H1 (cell line): ENCODE data around the gene HDAC8. TPM values are rescaled to one million over a fixed set of nuclear protein-coding genes. Genes with fewer than 3 reads are reported as not detected.

Experiments
- CTCF ChIA-PET: fragments of 300-600 bp; sonication (Branson Sonifier 250); formaldehyde crosslinking; loops from one replicate; lab custom pipeline; 2021; ENCODE audit not compliant: partially characterized antibody; lab: Charles Lee
- POLR2A ChIA-PET: fragments of 300-600 bp; sonication (Branson Sonifier 250); formaldehyde crosslinking; loops from one replicate; lab custom pipeline; 2021; ENCODE audit warnings: inconsistent platforms; ENCODE audit not compliant: partially characterized antibody; lab: Charles Lee
- DNase-seq, 2 experiments: peaks; one replicate each; pipeline versions ENCODE4 v3.0.0 to v3.0.0-alpha.2; 2010 to 2022; ENCODE audit warnings: low spot score in 2 of 2, low read depth in 1 of 2, mixed read lengths in 1 of 2
- FAIRE-seq: peaks from 2 replicates; lab custom pipeline; 2011; peaks lifted over from hg19 to GRCh38; lab: Jason Lieb, UNC
- H2AFZ ChIP-seq: 2 replicates; pipeline ENCODE4 v1.8.1; 2012; ENCODE audit warnings: low read length, inconsistent platforms
- H2AK5ac ChIP-seq: 2 replicates; pipeline ENCODE4 v1.6.1; 2013; ENCODE audit warnings: low read depth, low read length
- H2BK120ac ChIP-seq: replicated peaks from 2 replicates; pipeline ENCODE3; 2013; ENCODE audit warnings: low read depth, low read length, inconsistent platforms
- H2BK12ac ChIP-seq: 2 replicates; pipeline ENCODE4 v1.6.1; 2013; ENCODE audit warnings: low read depth, low read length
- H2BK15ac ChIP-seq: 2 replicates; pipeline ENCODE4 v1.6.1; 2013; ENCODE audit warnings: low read length
- H2BK20ac ChIP-seq: 2 replicates; pipeline ENCODE4 v1.6.1; 2013; ENCODE audit warnings: low read length
- H2BK5ac ChIP-seq: 2 replicates; pipeline ENCODE4 v1.6.1; 2013; ENCODE audit warnings: low read depth, low read length
- H3K14ac ChIP-seq: 2 replicates; pipeline ENCODE4 v1.6.1; 2013; ENCODE audit warnings: inconsistent platforms; ENCODE audit not compliant: insufficient read length
- H3K18ac ChIP-seq: 2 replicates; pipeline ENCODE4 v1.6.1; 2013; ENCODE audit warnings: low read length; ENCODE audit errors: extremely low read depth
- H3K23ac ChIP-seq: 2 replicates; pipeline ENCODE4 v1.6.1; 2013; ENCODE audit warnings: inconsistent platforms; ENCODE audit not compliant: insufficient read length
- H3K23me2 ChIP-seq: 2 replicates; pipeline ENCODE4 v1.6.1; 2013; ENCODE audit warnings: low read depth, low read length
- H3K27ac ChIP-seq: 2 replicates; pipeline ENCODE4 v1.6.1; 2011; ENCODE audit warnings: low read depth, low read length, inconsistent platforms
- H3K27me3 ChIP-seq, 4 experiments: replicated peaks in 1 of 4; 1 replicate in 1 of 4; 2 replicates in 3 of 4; pipeline versions ENCODE4 v1.6.1 to v1.8.1; 2011 to 2013; ENCODE audit warnings: low read length in 3 of 4, mild to moderate bottlenecking in 3 of 4, inconsistent platforms in 2 of 4, mixed read lengths in 2 of 4, moderate library complexity in 1 of 4; ENCODE audit not compliant: control insufficient read depth in 3 of 4, insufficient read depth in 3 of 4; ENCODE audit errors: extremely low read depth in 1 of 4
- H3K36me3 ChIP-seq, 4 experiments: 2 replicates each; pipeline versions ENCODE4 v1.6.1 to v1.8.1; 2011 to 2013; ENCODE audit warnings: mild to moderate bottlenecking in 4 of 4, low read length in 3 of 4, moderate library complexity in 2 of 4, control low read depth in 1 of 4, inconsistent platforms in 1 of 4; ENCODE audit not compliant: insufficient read depth in 4 of 4, control insufficient read depth in 2 of 4
- H3K4ac ChIP-seq: replicated peaks from 2 replicates; pipeline ENCODE3; 2013; ENCODE audit warnings: low read length, low read depth, mixed read lengths, inconsistent platforms; ENCODE audit not compliant: insufficient read length
- H3K4me1 ChIP-seq, 4 experiments: replicated peaks in 1 of 4; 1 replicate in 1 of 4; 2 replicates in 3 of 4; pipeline versions ENCODE4 v1.6.1 to v1.8.1; 2011 to 2013; ENCODE audit warnings: low read length in 3 of 4, inconsistent platforms in 2 of 4, mixed read lengths in 1 of 4; ENCODE audit not compliant: insufficient read depth in 4 of 4, control insufficient read depth in 3 of 4
- H3K4me2 ChIP-seq, 2 experiments: 2 replicates each; pipeline versions ENCODE4 v1.6.1 to v1.8.1; 2011 to 2013; ENCODE audit warnings: low read depth in 2 of 2, low read length in 2 of 2, control low read depth in 1 of 2, inconsistent platforms in 1 of 2, mild to moderate bottlenecking in 1 of 2; ENCODE audit not compliant: insufficient read depth in 1 of 2
- H3K4me3 ChIP-seq, 4 experiments: fragments of 200-600, 300-600 bp in 1 of 4; sonication (generic), shearing (Covaris generic), sonication (Bioruptor Twin) in 1 of 4; 2 replicates each; pipeline versions ENCODE4 v1.5.1 to v1.8.1; 2011 to 2016; ENCODE audit warnings: low read length in 4 of 4, low read depth in 3 of 4, control low read depth in 2 of 4, inconsistent platforms in 2 of 4, mild to moderate bottlenecking in 2 of 4, mixed read lengths in 1 of 4, moderate library complexity in 1 of 4; ENCODE audit not compliant: insufficient read depth in 2 of 4; ENCODE audit errors: extremely low read depth in 1 of 4
- H3K56ac ChIP-seq: replicated peaks from 2 replicates; pipeline ENCODE3; 2013; ENCODE audit warnings: low read depth, mild to moderate bottlenecking, mixed read lengths, low read length, inconsistent platforms; ENCODE audit not compliant: insufficient read length
- H3K79me1 ChIP-seq: 2 replicates; pipeline ENCODE4 v1.6.1; 2013; ENCODE audit warnings: low read depth, low read length, control low read depth
- H3K79me2 ChIP-seq, 2 experiments: 2 replicates each; pipeline versions ENCODE4 v1.6.1 to v1.8.1; 2012 to 2013; ENCODE audit warnings: low read length in 2 of 2, mild to moderate bottlenecking in 2 of 2, inconsistent platforms in 1 of 2; ENCODE audit not compliant: insufficient read depth in 2 of 2, control insufficient read depth in 1 of 2
- H3K9ac ChIP-seq, 4 experiments: replicated peaks in 1 of 4; 1 replicate in 1 of 4; 2 replicates in 3 of 4; pipeline versions ENCODE4 v1.6.1 to v1.8.1; 2011 to 2013; ENCODE audit warnings: low read depth in 3 of 4, low read length in 3 of 4, control low read depth in 2 of 4, mild to moderate bottlenecking in 2 of 4, moderate library complexity in 2 of 4, inconsistent platforms in 1 of 4; ENCODE audit errors: extremely low read depth in 1 of 4
- H3K9me3 ChIP-seq, 2 experiments: 2 replicates each; pipeline versions ENCODE4 v1.6.1 to v1.8.1; 2012 to 2013; ENCODE audit warnings: mild to moderate bottlenecking in 2 of 2, moderate library complexity in 2 of 2, control low read depth in 1 of 2, inconsistent platforms in 1 of 2, low read depth in 1 of 2, low read length in 1 of 2, mixed read lengths in 1 of 2; ENCODE audit not compliant: insufficient read depth in 2 of 2
- H4K20me1 ChIP-seq, 2 experiments: replicated peaks in 1 of 2; 2 replicates each; pipeline versions ENCODE3 to v1.8.1; 2011 to 2013; ENCODE audit warnings: inconsistent platforms in 2 of 2, low read length in 2 of 2, mild to moderate bottlenecking in 1 of 2; ENCODE audit not compliant: insufficient read depth in 2 of 2, control insufficient read depth in 1 of 2
- H4K5ac ChIP-seq: 2 replicates; pipeline ENCODE4 v1.6.1; 2013; ENCODE audit warnings: low read length, low read depth, mixed read lengths, inconsistent platforms; ENCODE audit not compliant: insufficient read length
- H4K8ac ChIP-seq: 2 replicates; pipeline ENCODE4 v1.8.0; 2013; ENCODE audit warnings: mild to moderate bottlenecking, moderate library complexity, low read length, inconsistent platforms; ENCODE audit not compliant: insufficient read depth; ENCODE audit errors: extremely low read depth
- H4K91ac ChIP-seq: replicated peaks from 2 replicates; pipeline ENCODE3; 2013; ENCODE audit warnings: low read length, mixed read lengths, inconsistent platforms; ENCODE audit not compliant: insufficient read length
- ATF2 ChIP-seq: IDR thresholded peaks from 2 replicates; pipeline ENCODE4 v1.6.1; 2012; ENCODE audit warnings: low read length, inconsistent platforms
- BACH1 ChIP-seq: IDR thresholded peaks from 2 replicates; pipeline ENCODE4 v1.6.1; 2012; ENCODE audit warnings: low read length, improper control_type of control experiment
- CTCF ChIP-seq, 3 experiments: IDR thresholded peaks; 1 replicate in 2 of 3; 2 replicates in 1 of 3; pipeline versions ENCODE4 v1.5.1 to v1.6.1; 2011; ENCODE audit warnings: low read length in 3 of 3, mild to moderate bottlenecking in 3 of 3, inconsistent platforms in 2 of 3, low read depth in 1 of 3, moderate library complexity in 1 of 3; ENCODE audit not compliant: insufficient read depth in 1 of 3; ENCODE audit errors: control extremely low read depth in 1 of 3
- PHF8 ChIP-seq: fragments of 200-600 bp; sonication (generic); conservative IDR thresholded peaks from 2 replicates; pipeline ENCODE4 v1.7.1; 2012; ENCODE audit warnings: low read depth, mild to moderate bottlenecking, inconsistent platforms, low read length, moderate library complexity
- WGBS, 2 experiments: shearing (Covaris generic) in 1 of 2; methylation state at CpG; one replicate each; pipeline versions ENCODE4 v1.1.6 to v1.1.7; 2013 to 2015; ENCODE audit warnings: low lambda C conversion rate in 2 of 2, mixed read lengths in 2 of 2, inconsistent platforms in 1 of 2, low coverage in 1 of 2, missing lambda C conversion rate in 1 of 2; ENCODE audit not compliant: insufficient replicate concordance in 2 of 2, insufficient coverage in 1 of 2, insufficient read length in 1 of 2; ENCODE audit errors: extremely low coverage in 1 of 2, missing lambda C conversion rate in 1 of 2; 5-methylcytosine and 5-hydroxymethylcytosine counted together
- polyA plus RNA-seq, 7 experiments: library from polyadenylated mRNA; depleted of rRNA in 3 of 7; stranded (reverse) in 5 of 7; unstranded in 2 of 7; fragments of >200 nt in 5 of 7; fragments of 200-250 nt in 2 of 7; gene quantifications; 1 replicate in 5 of 7; 2 replicates in 1 of 7; 4 replicates in 1 of 7; pipeline versions ENCODE4 v1.2.1 to v1.2.3, GENCODE V29; 2011 to 2013; ENCODE audit warnings: missing spikeins in 2 of 7, mixed read lengths in 2 of 7
- total RNA-seq: library from RNA; stranded (reverse); fragmentation: NEBNext Ultra II Directional; extraction: Animal tissue kit (Norgen Biotek cat#: 25700); gene quantifications from 2 replicates; pipeline ENCODE4 v1.2.1, GENCODE V29; 2021

The HDAC8 gene
- total and polyA plus RNA-seq, 2 of the 8 experiments (the other 6 are each of a cell fraction or from before 2014, with no cell fraction given), result 9.7 to 20.3 TPM

GRCh38 chrX:72340041-72340440 is 232.6 kb downstream of the HDAC8 start:
- no peak overlapping the region for H2BK5ac ChIP-seq
- H3K9me3 ChIP-seq, result no peaks in the 10 kb centered on the region
- H3K23me2 ChIP-seq, result no peaks in the 10 kb centered on the region
- H2BK12ac ChIP-seq, result no peak overlapping the region
- no peak overlapping the region for H4K5ac ChIP-seq
- no peaks in the 10 kb centered on the region for H4K20me1 ChIP-seq
- no peak overlapping the region for H3K9ac ChIP-seq
- no peak overlapping the region for H3K23ac ChIP-seq
- DNase-seq (no peak), FAIRE-seq (no peak)
- POLR2A ChIA-PET, result interaction anchor here (1.2 kb wide), 1 partner anchor 63 kb away, joined by 4 read pairs; the partner anchor contains the start of gene RPS4X
- no peak overlapping the region for H3K4me2 ChIP-seq
- 88% methylated on average over 7 of the region's 7 CpGs; no CpG with 5 or more reads in 1 of the 2 experiments for WGBS, 2 experiments
- no peak overlapping the region for H2AK5ac ChIP-seq
- no peak overlapping the region for H3K4ac ChIP-seq
- no peaks in the 10 kb centered on the region for H3K79me2 ChIP-seq
- H3K4me1 ChIP-seq, result no peaks in the 10 kb centered on the region
- H2BK20ac ChIP-seq, result no peak overlapping the region
- H3K14ac ChIP-seq, result no peak overlapping the region
- no peak overlapping the region for H4K91ac ChIP-seq
- no peaks in the 10 kb centered on the region for H3K27me3 ChIP-seq
- H4K8ac ChIP-seq, result no peak overlapping the region
- no peak overlapping the region for H3K18ac ChIP-seq
- H3K27ac ChIP-seq, result no peak overlapping the region
- no peak overlapping the region for H2AFZ ChIP-seq
- no peak overlapping the region for H3K4me3 ChIP-seq
- H3K56ac ChIP-seq, result no peak overlapping the region
- H3K36me3 ChIP-seq, result no peaks in the 10 kb centered on the region
- no peak overlapping the region for H2BK15ac ChIP-seq
- no peaks in the 10 kb centered on the region for H3K79me1 ChIP-seq
- CTCF ChIA-PET, result interaction anchor here (1.0 to 1.3 kb wide), 6 partner anchors 25 to 206 kb away, joined by 3 to 5 read pairs (median 4); no protein-coding TSS in a partner anchor
- no peak overlapping the region for H2BK120ac ChIP-seq
- TF ChIP-seq BACH1, result no peak
- no peak for TF ChIP-seq PHF8
- no peak for TF ChIP-seq ATF2
- TF ChIP-seq CTCF (IDR thresholded peaks at IDR 0.05; ENCODE audit: control extremely low read depth in 1 of 3, insufficient read depth in 1 of 3, low read depth in 1 of 3, low read length in 3 of 3), result no peak
